Hindlimb muscle (tissue), 1 donor: ENCODE results near the gene HDDC2. TPM values are rescaled to one million over a fixed set of nuclear protein-coding genes. Genes with fewer than 3 reads are reported as not detected.

ENCODE experiments used
- DNase-seq: peaks from one replicate; pipeline ENCODE4 v3.0.0-alpha.2; 2013
- polyA plus RNA-seq: library from polyadenylated mRNA; unstranded; fragments of 120-200 nt; gene quantifications from one replicate; pipeline ENCODE4 v1.2.1, GENCODE V29; 2013; ENCODE audit not compliant: insufficient read length

Gene HDDC2
- polyA plus RNA-seq, 1 donor = 58.0 TPM

DNA sequence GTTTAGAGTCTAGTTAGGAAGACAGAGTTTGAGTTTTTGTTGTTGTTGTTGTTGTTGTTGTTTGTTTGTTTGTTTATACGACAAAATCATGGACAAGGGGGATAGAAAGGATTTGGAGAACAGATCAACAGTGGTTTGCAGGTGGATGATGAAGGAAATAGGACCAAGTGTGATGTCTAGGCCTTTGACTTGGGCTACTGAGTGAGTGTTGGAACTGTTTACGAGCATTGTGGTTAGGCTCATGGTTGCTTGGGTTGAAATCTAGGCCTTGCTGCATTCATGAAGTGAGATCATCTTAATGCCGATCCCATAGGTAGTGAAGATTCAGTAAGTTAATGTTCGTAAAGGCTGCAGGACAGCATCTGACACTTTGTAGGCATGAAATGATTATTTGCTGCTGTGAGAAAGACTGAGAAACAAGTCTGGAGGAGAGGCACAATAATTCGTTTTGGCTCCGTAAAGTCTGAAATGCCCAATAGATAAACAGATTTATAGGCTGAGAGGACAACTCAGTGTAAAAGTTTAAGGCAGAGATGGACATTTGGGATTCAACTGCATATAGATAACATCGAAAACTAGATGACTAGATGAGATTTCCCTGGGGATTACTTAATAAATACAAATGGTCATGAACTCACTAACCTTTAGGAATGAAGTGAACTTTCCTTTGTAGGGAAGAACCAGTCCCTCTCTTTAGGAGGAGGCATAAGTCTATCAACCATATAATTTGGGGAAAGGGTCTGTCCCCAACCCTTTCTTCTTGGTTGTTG, 70.0 kb downstream of the HDDC2 start:
- no peak for DNase-seq

DNA sequence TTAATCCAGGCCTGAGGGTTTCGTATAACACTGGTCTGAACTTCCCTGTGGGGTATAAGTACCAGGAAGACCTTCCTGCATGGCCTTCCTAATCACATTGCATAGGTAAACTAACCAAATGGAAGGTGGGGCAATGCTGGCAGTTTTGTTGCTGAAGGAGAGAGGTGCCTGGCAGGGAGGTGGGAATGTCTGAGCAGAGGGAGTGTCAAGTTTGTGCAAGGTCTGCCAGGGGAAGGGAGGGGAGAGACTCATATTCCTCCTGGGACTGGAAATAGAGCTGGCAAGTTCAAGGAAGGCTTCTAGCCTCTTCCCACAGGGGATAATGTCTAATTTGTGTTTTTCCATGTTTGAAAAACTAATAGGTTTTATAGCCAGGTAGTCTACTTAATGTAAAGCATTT, 70.6 kb downstream of the HDDC2 start:
- no peak for DNase-seq

GRCh38 chr6:125230674-125231073, 71.1 kb downstream of the HDDC2 start:
- DNase-seq = no peak

- no peak for DNase-seq
Measured at GRCh38 chr6:125228981-125229479, 72.7 kb downstream of the HDDC2 start.

DNA sequence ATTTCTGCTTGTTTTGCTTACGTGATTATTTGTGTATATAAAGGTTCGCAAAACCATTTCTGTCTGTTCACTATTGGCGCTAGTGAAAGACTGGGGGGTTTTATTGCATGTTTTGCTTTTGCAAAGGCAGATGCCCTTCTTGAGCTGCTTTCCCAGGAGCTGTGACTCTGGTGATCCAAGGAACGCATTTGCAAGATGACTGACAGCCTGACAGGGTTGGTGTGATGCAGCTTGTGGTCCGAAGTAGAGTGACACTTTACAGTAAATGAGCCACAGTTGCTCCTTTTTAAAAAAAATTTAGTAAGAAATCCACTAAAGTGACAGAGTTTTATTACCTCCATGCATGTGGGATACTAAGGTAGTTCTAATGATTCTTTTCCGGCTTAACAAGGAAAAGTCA, 74.5 kb downstream of the HDDC2 start:
- DNase-seq = no peak

Other genes with a start within 250 kb of the HDDC2 start
- gene TPD52L1, start 148.2 kb downstream of the HDDC2 start, polyA plus RNA-seq = 64.3 TPM